ENCODE results near the gene SNX6. TPM values are rescaled to one million over a fixed set of nuclear protein-coding genes. Genes with fewer than 3 reads are reported as not detected.
A peak's percentile ranks its signal among the peaks of the same experiment; 100 is the strongest.

Gene SNX6
- total RNA-seq, 2 experiments from 2014 or later: 62.0 to 65.4 TPM

DNA sequence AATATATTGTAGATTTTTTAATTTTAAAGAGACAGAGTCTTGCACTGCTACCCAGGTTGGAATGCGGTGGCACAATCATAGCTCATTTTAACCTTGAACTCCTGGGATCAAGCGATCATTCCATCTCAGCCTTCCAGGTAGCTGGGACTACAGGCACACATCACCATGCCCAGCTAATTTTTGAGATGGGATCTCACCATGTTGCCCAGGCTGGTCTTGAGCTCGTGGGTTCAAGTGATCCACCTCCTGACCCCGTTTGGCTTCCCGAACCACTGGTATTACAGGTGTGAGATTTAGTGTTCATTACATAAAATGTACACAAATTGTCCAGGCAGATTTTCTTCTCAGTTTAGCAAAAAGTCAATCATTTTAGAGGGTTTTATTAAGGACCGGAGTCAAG is 13.6 kb downstream of the SNX6 start:
- no peak for DNase-seq
- H3K27me3 Mint-ChIP-seq: no peaks in the 10 kb centered on the region
- peaks cover 28% of the 10 kb centered on the region for H3K36me3 Mint-ChIP-seq
- peak overlapping the region; percentile 7 for H3K27ac Mint-ChIP-seq
- H3K4me3 Mint-ChIP-seq: no peak overlapping the region
- peaks cover 34% of the 10 kb centered on the region for H3K4me1 Mint-ChIP-seq
- no peaks in the 10 kb centered on the region for H3K9me3 Mint-ChIP-seq

DNA sequence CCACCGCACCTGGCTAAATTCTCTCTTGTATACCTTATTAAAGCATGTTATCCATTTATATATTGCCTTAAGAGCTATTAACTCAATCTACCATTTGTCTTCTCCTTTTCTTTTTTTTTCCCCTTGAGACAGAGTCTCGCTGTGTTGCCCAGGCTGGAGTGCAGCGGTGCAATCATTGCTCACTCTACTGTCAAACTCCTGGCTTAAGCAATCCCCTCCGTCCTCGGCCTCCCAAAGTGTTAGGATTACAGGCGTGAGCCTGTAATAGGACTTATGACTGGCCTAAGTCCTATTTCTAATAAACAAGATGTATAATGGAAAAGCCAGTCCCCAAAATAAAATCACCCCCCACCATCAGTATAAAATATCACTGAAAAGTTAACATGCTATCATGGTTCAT is 14.4 kb downstream of the SNX6 start:
- H3K27ac Mint-ChIP-seq: no peak overlapping the region
- no peak for DNase-seq
- no peak overlapping the region for H3K4me3 Mint-ChIP-seq
- peaks cover 25% of the 10 kb centered on the region for H3K36me3 Mint-ChIP-seq
- no peaks in the 10 kb centered on the region for H3K9me3 Mint-ChIP-seq
- no peaks in the 10 kb centered on the region for H3K27me3 Mint-ChIP-seq
- peaks cover 31% of the 10 kb centered on the region for H3K4me1 Mint-ChIP-seq

DNA sequence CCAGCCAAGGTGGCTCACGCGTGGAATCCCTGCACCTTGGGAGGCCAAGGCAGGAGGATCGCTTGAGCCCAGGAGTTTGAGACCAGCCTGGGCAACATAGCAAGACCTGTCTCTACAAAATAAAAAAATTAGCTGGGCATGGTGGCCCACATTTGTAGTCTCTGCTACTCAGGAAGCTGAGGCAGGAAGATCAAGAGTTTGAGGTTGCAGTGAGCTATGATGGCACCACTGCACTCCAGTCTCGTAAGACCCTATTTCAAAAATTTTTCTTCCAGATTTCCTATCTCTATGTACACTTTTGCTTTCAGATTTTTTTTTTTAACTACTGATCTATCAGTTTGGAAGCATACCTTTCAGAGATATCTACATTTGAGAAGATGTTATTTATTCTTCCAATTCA is 15.3 kb downstream of the SNX6 start:
- Mint-ChIP-seq H3K36me3 (peaks cover 20% of the 10 kb centered on the region), H3K27ac (no peak overlapping the region), H3K9me3 (no peaks in the 10 kb centered on the region), H3K27me3 (no peaks in the 10 kb centered on the region), H3K4me3 (no peak overlapping the region), H3K4me1 (peaks cover 25% of the 10 kb centered on the region)
- DNase-seq: no peak

DNA sequence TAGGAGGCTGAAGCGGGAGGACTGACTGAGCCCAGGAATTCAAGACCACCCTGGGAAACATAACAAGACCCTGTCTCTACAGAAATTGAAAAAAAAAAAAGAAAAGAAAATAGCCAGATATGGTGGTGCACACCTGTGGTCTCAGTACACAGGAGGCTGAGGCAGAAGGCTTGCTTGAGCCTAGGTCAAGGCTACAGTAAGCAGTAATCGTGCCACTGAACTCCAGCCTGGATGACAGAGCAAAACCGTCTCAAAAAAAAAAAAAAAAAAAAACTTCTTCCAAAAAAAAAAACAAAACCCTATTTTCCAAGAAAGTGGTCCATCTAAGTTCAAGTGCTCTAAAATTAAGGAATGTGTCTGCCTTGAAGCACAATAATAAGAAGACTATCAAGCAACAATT is 19.8 kb downstream of the SNX6 start:
- no peak overlapping the region for H3K4me3 Mint-ChIP-seq
- H3K9me3 Mint-ChIP-seq: no peaks in the 10 kb centered on the region
- no peak for DNase-seq
- H3K4me1 Mint-ChIP-seq: peaks cover 22% of the 10 kb centered on the region
- H3K27me3 Mint-ChIP-seq: no peaks in the 10 kb centered on the region
- H3K36me3 Mint-ChIP-seq: peaks cover 13% of the 10 kb centered on the region
- no peak overlapping the region for H3K27ac Mint-ChIP-seq

DNA sequence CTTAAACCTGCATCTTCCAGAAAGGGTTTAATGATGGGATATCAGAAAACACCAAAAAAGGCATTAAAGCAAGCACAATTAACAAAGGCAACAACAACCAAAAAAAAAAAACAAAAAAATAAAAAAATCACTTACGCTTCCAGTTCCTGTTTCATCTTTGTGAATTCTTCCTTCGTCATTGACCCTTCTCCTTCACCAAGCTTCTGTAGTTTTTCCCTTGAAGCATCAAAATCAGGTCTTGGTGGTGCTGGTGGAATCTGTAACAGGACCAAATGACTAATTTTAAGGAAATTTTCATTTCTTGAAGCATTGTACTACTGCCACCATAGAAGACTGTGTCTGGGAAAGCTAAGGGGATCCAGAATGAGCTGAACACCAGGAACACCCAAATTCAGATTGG is 24.5 kb downstream of the SNX6 start:
- peak overlapping the region; percentile 51 for H3K27ac Mint-ChIP-seq
- peaks cover 13% of the 10 kb centered on the region for H3K36me3 Mint-ChIP-seq
- no peaks in the 10 kb centered on the region for H3K27me3 Mint-ChIP-seq
- H3K4me3 Mint-ChIP-seq: no peak overlapping the region
- DNase-seq: no peak
- H3K9me3 Mint-ChIP-seq: no peaks in the 10 kb centered on the region
- H3K4me1 Mint-ChIP-seq: peaks cover 4% of the 10 kb centered on the region

DNA sequence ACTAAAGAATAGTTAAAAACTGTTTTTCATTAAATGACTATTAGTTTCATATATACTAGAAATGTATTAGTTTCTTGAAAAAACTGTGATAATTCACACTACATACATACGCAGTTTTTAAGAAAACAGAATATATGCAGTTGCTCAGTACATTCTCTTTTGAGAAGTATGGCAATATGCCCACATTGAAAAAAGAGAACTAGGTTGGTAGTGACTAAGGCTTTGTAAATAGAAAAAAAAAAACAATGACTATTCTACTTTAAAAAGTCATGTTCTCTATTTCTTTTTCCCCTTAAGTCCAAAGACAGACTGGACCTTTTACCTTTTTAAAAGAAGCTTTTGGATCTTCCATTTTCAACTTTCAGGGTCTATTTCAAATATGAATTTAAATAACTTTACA is 25.0 kb downstream of the SNX6 start:
- no peak for DNase-seq
- Mint-ChIP-seq H3K4me3 (no peak overlapping the region), H3K9me3 (no peaks in the 10 kb centered on the region), H3K4me1 (peaks cover 4% of the 10 kb centered on the region), H3K36me3 (peaks cover 14% of the 10 kb centered on the region), H3K27me3 (no peaks in the 10 kb centered on the region), H3K27ac (no peak overlapping the region)

DNA sequence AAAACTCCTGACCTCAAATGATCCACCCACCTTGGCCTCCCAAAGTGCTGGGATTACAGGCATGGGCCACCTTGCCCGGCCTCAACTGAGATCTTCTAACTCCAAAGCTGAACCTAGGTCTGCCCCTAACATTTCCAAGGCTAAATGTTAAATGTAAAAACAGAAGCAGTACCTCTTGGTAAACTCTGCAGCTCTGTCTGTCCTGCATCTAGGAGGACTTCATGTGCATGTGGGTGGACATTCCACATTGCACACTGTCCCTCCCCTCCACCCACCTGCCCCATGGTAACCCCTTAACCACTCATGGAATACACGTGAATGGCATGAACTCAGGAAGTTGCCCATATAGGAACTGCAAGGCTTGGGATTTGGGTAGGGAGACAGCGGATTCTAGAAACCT is 33.1 kb downstream of the SNX6 start:
- Mint-ChIP-seq H3K4me3 (no peak overlapping the region), H3K27ac (no peak overlapping the region), H3K27me3 (no peaks in the 10 kb centered on the region), H3K36me3 (peaks cover 19% of the 10 kb centered on the region), H3K9me3 (no peaks in the 10 kb centered on the region), H3K4me1 (no peaks in the 10 kb centered on the region)
- no peak for DNase-seq

DNA sequence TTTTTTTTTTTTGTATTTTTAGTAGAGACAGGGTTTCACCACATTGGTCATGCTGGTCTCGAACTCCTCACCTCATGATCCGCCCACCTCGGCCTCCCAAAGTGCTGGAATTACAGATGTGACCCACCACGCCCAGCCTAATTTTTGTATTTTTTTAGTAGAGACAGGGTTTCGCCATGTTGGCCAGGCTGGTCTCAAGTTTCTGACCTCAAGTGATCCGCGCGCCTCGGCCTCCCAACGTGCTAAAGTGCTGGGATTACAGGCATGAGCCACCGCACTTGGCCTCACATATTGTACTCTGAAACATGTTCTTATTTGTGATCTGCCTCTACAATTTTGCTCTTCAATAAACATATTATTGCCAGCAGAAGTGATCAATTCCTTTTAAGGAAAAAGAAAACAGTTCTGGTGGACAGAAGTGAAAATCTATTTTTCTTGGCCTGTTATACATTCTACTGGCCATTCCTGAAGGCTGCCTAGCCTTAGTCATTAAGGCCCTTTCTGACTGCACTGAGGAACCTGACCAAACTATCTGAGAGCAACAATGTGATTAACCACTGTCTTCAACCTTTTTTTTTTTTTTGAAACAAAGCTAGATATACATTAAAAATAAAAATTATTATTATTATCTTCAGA is 36.1 kb downstream of the SNX6 start:
- Mint-ChIP-seq H3K36me3 (peaks cover 27% of the 10 kb centered on the region), H3K4me1 (no peaks in the 10 kb centered on the region), H3K4me3 (no peak overlapping the region), H3K27ac (no peak overlapping the region), H3K27me3 (no peaks in the 10 kb centered on the region), H3K9me3 (no peaks in the 10 kb centered on the region)
- DNase-seq: no peak

DNA sequence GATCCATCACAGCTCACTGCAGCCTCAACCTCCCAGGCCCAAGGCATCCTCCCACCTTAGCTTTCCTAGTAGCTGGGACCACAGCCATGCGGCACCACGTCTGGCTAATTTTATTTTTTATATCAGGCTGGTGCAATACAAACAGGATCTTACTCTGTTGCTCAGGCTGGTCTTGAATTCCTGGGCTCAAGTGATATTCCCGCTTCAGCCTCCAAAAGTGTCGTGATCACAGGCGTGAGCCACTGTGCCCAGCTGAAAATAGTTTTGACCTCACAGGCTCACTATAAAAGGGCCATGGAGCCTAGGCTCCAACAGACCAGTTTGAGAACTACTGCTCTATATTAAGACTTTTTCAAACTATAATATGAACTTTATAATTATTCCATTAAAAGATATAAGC is 37.3 kb downstream of the SNX6 start:
- Mint-ChIP-seq H3K27ac (no peak overlapping the region), H3K27me3 (no peaks in the 10 kb centered on the region), H3K4me1 (no peaks in the 10 kb centered on the region), H3K9me3 (no peaks in the 10 kb centered on the region), H3K36me3 (peaks cover 27% of the 10 kb centered on the region), H3K4me3 (no peak overlapping the region)
- no peak for DNase-seq

DNA sequence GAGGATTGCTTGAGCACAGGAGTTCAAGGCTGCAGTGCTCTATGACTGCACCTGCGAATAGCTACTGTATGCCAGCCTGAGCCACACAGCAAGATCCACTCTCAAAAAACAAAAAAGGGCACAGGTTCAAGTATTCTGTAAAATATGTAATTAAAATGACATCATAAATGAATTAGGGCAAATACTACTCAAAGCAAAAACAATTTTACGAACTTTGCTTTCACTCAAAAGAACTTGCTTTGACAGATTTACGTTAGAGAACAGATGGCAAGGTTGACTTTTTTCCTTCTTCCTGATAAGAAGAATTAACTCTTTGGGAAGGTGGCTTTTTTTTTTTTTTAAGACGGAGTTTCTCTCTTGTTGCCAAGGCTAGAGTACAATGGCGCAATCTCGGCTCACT is 46.4 kb downstream of the SNX6 start:
- no peak overlapping the region for H3K27ac Mint-ChIP-seq
- H3K4me3 Mint-ChIP-seq: no peak overlapping the region
- DNase-seq: no peak
- no peaks in the 10 kb centered on the region for H3K27me3 Mint-ChIP-seq
- H3K36me3 Mint-ChIP-seq: peaks cover 24% of the 10 kb centered on the region
- no peaks in the 10 kb centered on the region for H3K9me3 Mint-ChIP-seq
- no peaks in the 10 kb centered on the region for H3K4me1 Mint-ChIP-seq

DNA sequence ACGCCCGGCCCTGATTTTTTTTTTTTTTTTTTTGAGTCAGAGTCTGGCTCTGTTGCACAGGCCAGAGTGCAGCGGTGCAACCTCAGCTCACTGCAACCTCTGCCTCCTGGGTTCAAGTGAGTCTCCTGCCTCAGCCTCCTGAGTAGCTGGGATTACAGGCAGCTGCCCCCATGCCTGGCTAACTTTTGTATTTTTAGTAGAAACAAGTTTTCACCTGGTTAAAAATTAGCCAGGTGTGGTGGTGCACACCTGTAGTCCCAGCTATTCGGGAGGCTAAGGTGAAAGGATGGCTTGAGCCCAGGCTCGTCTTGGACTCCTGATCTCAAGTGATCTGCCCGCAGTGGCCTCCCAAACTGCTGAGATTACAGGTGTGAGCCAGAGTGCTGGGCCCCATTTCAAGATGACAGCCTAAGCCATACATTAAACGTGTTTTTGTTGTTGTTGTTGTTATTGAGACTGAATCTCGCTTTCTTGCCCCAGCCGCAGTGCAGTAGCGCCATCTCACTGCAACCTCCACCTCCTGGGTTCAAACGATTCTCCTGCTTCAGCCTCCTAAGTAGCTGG is 47.7 kb downstream of the SNX6 start:
- Mint-ChIP-seq H3K4me3 (no peak overlapping the region), H3K4me1 (no peaks in the 10 kb centered on the region), H3K27me3 (no peaks in the 10 kb centered on the region), H3K9me3 (no peaks in the 10 kb centered on the region), H3K27ac (no peak overlapping the region), H3K36me3 (peaks cover 24% of the 10 kb centered on the region)
- no peak for DNase-seq

DNA sequence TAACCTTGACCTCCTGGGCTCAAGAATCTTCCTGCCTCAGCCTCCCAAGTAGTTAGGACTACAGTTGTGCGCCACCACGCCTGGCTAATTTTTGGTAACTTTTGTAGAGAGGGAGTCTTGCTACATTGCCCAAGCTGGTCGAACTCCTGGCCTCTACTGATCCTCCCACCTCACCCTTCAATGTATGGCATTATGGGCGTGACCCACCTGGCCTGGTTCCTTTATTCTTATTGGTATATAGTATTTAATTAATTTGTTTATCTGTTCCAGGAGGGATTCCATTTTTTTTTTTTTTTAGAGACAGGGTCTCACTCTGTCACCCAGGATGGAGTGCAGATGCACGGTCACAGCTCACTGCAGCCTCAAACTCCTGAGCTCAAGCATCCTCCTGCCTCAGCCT is 49.6 kb downstream of the SNX6 start:
- DNase-seq: no peak
- Mint-ChIP-seq H3K4me3 (no peak overlapping the region), H3K27ac (no peak overlapping the region), H3K4me1 (no peaks in the 10 kb centered on the region), H3K36me3 (peaks cover 24% of the 10 kb centered on the region), H3K27me3 (no peaks in the 10 kb centered on the region), H3K9me3 (no peaks in the 10 kb centered on the region)

DNA sequence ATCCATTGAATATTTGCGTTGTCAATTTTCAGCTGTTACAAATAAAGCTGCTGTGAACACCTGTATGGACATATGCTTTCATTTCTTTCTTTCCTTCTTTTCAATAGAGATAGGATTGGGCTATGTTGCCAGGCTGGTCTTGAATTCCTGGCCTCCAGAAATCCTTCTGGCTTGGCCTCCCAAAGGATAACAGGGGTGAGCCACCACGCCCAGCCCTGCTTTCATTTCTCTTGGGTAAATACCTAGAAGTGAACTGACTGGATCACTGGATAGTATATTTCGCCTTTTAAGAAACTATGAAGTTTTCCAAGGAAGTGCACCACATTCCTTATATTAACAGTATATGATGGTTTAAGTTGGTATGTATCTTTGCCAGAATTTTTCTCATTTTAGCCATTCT is 58.2 kb downstream of the SNX6 start:
- Mint-ChIP-seq H3K4me1 (peaks cover 2% of the 10 kb centered on the region), H3K27ac (no peak overlapping the region), H3K4me3 (no peak overlapping the region), H3K27me3 (no peaks in the 10 kb centered on the region), H3K9me3 (no peaks in the 10 kb centered on the region), H3K36me3 (peaks cover 17% of the 10 kb centered on the region)
- no peak for DNase-seq

DNA sequence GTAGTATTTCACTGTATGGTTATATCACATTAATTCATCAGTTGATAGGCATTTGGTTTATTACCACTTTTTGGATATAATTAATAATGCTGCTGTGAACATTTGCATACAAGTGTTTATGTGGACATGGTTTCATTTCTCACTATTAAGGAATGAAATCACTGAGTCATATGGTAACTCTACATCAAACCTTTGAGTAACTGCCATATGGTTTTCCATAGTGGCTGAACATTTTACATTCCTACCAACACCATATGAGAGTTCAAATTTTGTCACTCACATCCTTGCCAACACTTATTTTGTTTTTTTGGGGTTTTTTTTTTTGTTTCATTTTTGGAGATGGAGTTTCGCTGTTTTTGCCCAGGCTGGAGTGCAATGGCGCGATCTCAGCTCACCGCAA is 60.2 kb downstream of the SNX6 start:
- peak overlapping the region; percentile 42 for H3K27ac Mint-ChIP-seq
- no peaks in the 10 kb centered on the region for H3K9me3 Mint-ChIP-seq
- H3K27me3 Mint-ChIP-seq: no peaks in the 10 kb centered on the region
- H3K36me3 Mint-ChIP-seq: peaks cover 20% of the 10 kb centered on the region
- peaks cover 2% of the 10 kb centered on the region for H3K4me1 Mint-ChIP-seq
- no peak for DNase-seq
- H3K4me3 Mint-ChIP-seq: no peak overlapping the region

DNA sequence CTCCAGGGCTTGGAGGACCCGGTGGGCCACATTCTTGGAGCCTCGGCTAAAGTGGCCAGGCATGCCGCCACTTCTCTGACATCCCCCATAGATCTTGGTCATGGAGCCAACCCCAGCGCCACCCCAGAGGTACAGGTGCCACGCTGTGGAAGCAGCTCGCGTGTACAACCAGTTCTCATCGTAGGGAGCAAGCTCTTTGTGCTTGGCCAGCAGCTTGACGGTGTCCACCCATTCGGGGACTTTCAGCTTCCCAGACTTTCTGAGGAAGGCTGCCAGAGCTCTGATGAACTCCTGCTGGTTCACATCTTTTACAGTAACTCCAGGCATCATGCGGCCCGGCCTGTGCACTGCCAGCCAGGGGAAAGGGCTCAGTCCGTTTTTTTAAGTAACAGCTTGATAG is 61.1 kb downstream of the SNX6 start:
- H3K4me3 Mint-ChIP-seq: no peak overlapping the region
- H3K27ac Mint-ChIP-seq: no peak overlapping the region
- H3K27me3 Mint-ChIP-seq: no peaks in the 10 kb centered on the region
- no peaks in the 10 kb centered on the region for H3K9me3 Mint-ChIP-seq
- peaks cover 2% of the 10 kb centered on the region for H3K4me1 Mint-ChIP-seq
- H3K36me3 Mint-ChIP-seq: peaks cover 20% of the 10 kb centered on the region
- no peak for DNase-seq

DNA sequence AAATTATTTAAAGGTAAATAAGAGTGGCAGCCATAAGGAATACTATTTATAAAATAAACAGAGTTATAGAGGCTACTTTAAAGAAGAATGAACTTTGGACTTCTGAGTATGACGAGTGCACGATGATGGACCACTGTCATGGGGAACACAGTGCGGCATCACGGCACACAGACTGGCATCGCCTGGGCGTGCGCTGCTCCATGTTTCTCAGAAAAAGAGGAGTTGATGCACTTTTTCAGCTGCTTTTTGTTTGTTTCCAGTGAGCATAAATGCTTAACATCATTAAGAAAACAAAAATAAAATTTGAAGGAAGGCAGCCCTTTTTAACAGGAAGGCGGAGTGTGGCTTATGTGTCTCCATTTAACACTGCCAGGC is 67.2 kb downstream of the SNX6 start:
- no peak overlapping the region for H3K27ac Mint-ChIP-seq

More for the DNA sequence above, 67.2 kb downstream of the SNX6 start:
- Mint-ChIP-seq H3K4me1 (no peaks in the 10 kb centered on the region), H3K36me3 (peaks cover 10% of the 10 kb centered on the region), H3K4me3 (no peak overlapping the region), H3K9me3 (no peaks in the 10 kb centered on the region), H3K27me3 (no peaks in the 10 kb centered on the region)
- no peak for DNase-seq
